Heart left ventricle (tissue), 16 donors: Measurements from ENCODE around the gene B4GAT1. TPM values are rescaled to one million over a fixed set of nuclear protein-coding genes. Genes with fewer than 3 reads are reported as not detected.
A peak's percentile ranks its signal among the peaks of the same experiment; 100 is the strongest.

Experiments used
- ATAC-seq, 4 donors: fragments of 200-7000 bp; cut with Tn5 transposase; one replicate each; pipeline ENCODE4 v1.9.1; 2020 to 2022; ENCODE audit warnings: moderate library complexity in 4 of 4, mild to moderate bottlenecking in 3 of 4, moderate number of reproducible peaks in 1 of 4
- DNase-seq, 5 donors: peaks; one replicate each; pipeline ENCODE4 v3.0.0-alpha.2; 2020
- H3K27ac ChIP-seq, 12 donors: fragments of 200-600 bp; sonication (generic) in 4 of 12; one replicate each; pipeline versions ENCODE4 v1.5.0 to v1.8.0; 2016 to 2022; ENCODE audit warnings: mild to moderate bottlenecking in 2 of 12
- H3K27me3 ChIP-seq, 9 donors: fragments of 200-600 bp; sonication (generic) in 2 of 9; one replicate each; pipeline versions ENCODE4 v1.5.1 to v1.8.0; 2016 to 2022; ENCODE audit warnings: mild to moderate bottlenecking in 3 of 9
- H3K36me3 ChIP-seq, 9 donors: fragments of 200-600 bp; sonication (generic) in 2 of 9; one replicate each; pipeline versions ENCODE4 v1.5.0 to v1.8.0; 2018 to 2022; ENCODE audit warnings: mild to moderate bottlenecking in 2 of 9
- H3K4me1 ChIP-seq, 12 donors: fragments of 200-600 bp; sonication (generic) in 4 of 12; one replicate each; pipeline versions ENCODE4 v1.5.0 to v1.8.0; 2016 to 2022; ENCODE audit warnings: mild to moderate bottlenecking in 3 of 12
- H3K4me3 ChIP-seq, 12 donors: fragments of 200-600 bp; sonication (generic) in 4 of 12; one replicate each; pipeline versions ENCODE4 v1.5.0 to v1.8.0; 2017 to 2022; ENCODE audit warnings: mild to moderate bottlenecking in 9 of 12, moderate library complexity in 4 of 12
- H3K9me3 ChIP-seq, 12 donors: fragments of 200-600 bp; sonication (generic) in 4 of 12; one replicate each; pipeline versions ENCODE4 v1.5.0 to v1.8.0; 2016 to 2022; ENCODE audit warnings: mild to moderate bottlenecking in 1 of 12
- POLR2A ChIP-seq, 2 donors: fragments of 450-650 bp; IDR thresholded peaks; one replicate each; pipeline ENCODE4 v1.6.1; 2017; ENCODE audit warnings: antibody characterized with exemption in 2 of 2, mild to moderate bottlenecking in 2 of 2, moderate library complexity in 2 of 2
- WGBS, 4 donors: extraction: QIAGEN DNeasy Blood & Tissue Kit in 2 of 4; methylation state at CpG; one replicate each; pipeline versions ENCODE4 v1.1.5 to v1.1.7; 2013 to 2018; 5-methylcytosine and 5-hydroxymethylcytosine counted together
- intact Hi-C, 10 donors: fragments of 100-400 bp; cut with DNase I; formaldehyde crosslinking; loops; one replicate each; pipeline versions ENCODE4 v1.11.1 to v1.14.2; 2022
- polyA plus RNA-seq, 2 donors: library from polyadenylated mRNA; stranded (reverse); fragments of 200-250 nt; gene quantifications; one replicate each; pipeline ENCODE4 v1.2.3, GENCODE V29; 2013
- total RNA-seq, 9 donors: library from RNA; depleted of rRNA in 2 of 9; stranded (reverse); fragments of >200 nt in 2 of 9; fragmentation: NEBNext Ultra II Directional in 3 of 9; extraction: Animal tissue kit (Norgen Biotek cat#: 25700) in 3 of 9; gene quantifications; one replicate each; pipeline versions ENCODE4 v1.1.0 to v1.2.4, GENCODE V29; 2016 to 2023
- TF ChIP-seq, protein P1 (sequence below), 12 donors: fragments of 200-600 bp; sonication (generic) in 4 of 12; IDR thresholded peaks; one replicate each; pipeline versions ENCODE4 v1.5.0 to v1.8.0; 2018 to 2022; ENCODE audit warnings: antibody characterized with exemption in 12 of 12, mild to moderate bottlenecking in 5 of 12
- donor health status: ischemic (EF 13 %, LVEDD 7.1; RV severe dilation, severe dysfunction).
- donor health status: healthy with polysubstance abuse.
- donor health status: DM: no; HTN: yes; CAD: no.
- donor health status: DM: no; HTN: no; CAD: no.
- donor health status: ischemic (EF 25% LVEDD 6.9; RV normal size, moderate dysfunction).
- donor health status: ischemic (EF 25% LVEDD 5.7; RV mildly dilated, moderate dysfunction).
- donor health status: healthy.
- donor health status: DM: yes; HTN: yes; CAD: no.
- donor health status: ischemic (EF 35%, LVEDD 5.7; RV mildly dilated, moderate dysfunction).
- donor health status: nonischemic (EF 11% LVEDD 7.7; RV severe dilation, severe dysfunction).
- donor health status: DM: yes; HTN: yes; CAD: no.
- donor health status: PGD.
- donor health status: ischemic (EF 29% LVEDD 5.4; RV normal size, mild dysfunction).
- donor health status: nonischemic (EF 23%, LVEDD 6.1; RV moderate dilation, normal function).

The B4GAT1 gene
- total and polyA plus RNA-seq, 11 donors: 37.2 to 109 (median 52.3) TPM

DNA sequence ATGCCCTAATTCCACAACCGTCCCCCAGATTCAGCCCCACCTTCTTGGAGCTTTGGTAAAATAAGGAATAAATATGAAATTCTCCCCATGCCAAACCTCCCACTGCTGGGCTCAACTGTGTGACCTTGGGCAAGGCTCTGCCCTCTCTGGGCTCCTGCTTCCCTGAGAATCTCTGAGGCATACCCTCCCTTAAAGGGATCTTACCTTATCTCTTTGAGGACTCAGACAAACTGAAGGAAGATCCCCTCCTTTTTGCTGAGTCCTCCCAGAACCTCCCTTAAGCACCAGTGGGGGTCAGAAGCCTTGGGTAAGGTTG, 33.3 kb downstream of the B4GAT1 start:
- Histone ChIP-seq H3K27me3 (no peaks in the 10 kb centered on the region), H3K27ac (peak overlapping the region in 11 of 12 donors; percentile 64 to 94 (median 89)), H3K9me3 (no peaks in the 10 kb centered on the region), H3K4me3 (peak overlapping the region in 10 of 12 donors; percentile 21 to 66 (median 62)), H3K36me3 (no peaks in the 10 kb centered on the region), H3K4me1 (peaks cover 0 to 57% (median 32%) of the 10 kb centered on the region in 12 donors)
- DNase-seq (no peak), ATAC-seq (no peak)
- intact Hi-C loops: loop anchor here in 8 of 10 donors (5.0 kb wide), 3 partner anchors 33 to 363 kb away; partner anchors contain the start of genes B4GAT1 (in 3 of the 8), BRMS1 (in 3 of the 8) and RBM4B (in 1 of the 8)
- WGBS, 4 donors: 67 to 88% (median 81%) methylated on average over 1 of the region's 1 CpG
- TF ChIP-seq, protein P1, sequence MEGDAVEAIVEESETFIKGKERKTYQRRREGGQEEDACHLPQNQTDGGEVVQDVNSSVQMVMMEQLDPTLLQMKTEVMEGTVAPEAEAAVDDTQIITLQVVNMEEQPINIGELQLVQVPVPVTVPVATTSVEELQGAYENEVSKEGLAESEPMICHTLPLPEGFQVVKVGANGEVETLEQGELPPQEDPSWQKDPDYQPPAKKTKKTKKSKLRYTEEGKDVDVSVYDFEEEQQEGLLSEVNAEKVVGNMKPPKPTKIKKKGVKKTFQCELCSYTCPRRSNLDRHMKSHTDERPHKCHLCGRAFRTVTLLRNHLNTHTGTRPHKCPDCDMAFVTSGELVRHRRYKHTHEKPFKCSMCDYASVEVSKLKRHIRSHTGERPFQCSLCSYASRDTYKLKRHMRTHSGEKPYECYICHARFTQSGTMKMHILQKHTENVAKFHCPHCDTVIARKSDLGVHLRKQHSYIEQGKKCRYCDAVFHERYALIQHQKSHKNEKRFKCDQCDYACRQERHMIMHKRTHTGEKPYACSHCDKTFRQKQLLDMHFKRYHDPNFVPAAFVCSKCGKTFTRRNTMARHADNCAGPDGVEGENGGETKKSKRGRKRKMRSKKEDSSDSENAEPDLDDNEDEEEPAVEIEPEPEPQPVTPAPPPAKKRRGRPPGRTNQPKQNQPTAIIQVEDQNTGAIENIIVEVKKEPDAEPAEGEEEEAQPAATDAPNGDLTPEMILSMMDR (IDR thresholded peaks at IDR 0.05): no peak
- TF ChIP-seq POLR2A (IDR thresholded peaks at IDR 0.05): no peak

DNA sequence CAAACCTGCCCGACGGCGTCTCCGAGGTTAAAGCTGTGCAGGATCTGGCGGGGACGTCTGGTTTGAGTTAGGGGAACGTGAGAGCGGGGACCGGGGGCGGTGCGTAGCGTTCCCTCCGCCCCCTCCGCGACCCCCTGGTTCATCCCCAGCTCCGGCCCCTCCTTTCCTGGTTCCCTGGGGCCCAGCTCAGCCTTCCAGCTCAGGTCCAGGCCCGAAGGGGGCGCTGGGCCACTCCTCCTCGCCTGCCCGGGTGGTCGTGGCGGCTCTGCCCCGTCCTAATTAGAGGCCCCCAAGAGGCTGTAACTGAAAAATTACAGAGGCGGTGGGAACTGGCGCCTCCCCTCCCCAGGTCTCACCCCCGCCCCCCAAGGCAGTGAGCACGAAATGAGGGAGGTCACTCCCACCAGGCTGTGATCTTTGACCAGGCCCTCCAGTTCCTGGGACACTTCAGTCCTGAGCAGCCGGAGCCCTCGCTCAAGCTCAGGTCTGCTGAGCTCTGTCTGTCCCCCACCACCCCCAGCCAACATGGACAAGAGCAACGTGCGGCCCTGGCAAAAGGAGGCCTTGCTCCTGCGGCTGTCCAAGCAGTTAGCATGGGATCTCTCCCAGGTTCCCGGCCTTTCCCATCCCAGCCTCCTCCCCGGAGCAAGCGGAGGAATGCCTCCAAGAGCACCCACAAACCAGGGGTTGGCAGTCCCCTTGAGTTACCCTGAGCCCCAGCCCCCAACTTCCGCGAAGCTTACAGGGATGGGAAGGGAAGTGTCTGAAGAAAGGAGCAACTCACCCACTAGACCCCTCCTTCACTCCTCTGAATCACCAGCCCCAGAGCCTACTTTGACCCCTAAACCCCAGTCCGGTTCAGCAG, 33.9 kb downstream of the B4GAT1 start:
- H3K4me3 ChIP-seq: peak overlapping the region; percentile 14 to 66 (median 62)
- H3K27me3 ChIP-seq: no peaks in the 10 kb centered on the region
- peak in 1 of 5 donors; percentile 76 for DNase-seq
- H3K27ac ChIP-seq: peak overlapping the region; percentile 33 to 94 (median 88)
- H3K9me3 ChIP-seq: no peaks in the 10 kb centered on the region
- TF ChIP-seq POLR2A (IDR thresholded peaks at IDR 0.05): no peak
- TF ChIP-seq, protein P1 (IDR thresholded peaks at IDR 0.05): peak in 4 of 12 donors; percentile 13 to 35 (median 28)
- intact Hi-C loops: loop anchor here in 8 of 10 donors (2.0 to 5.0 kb wide), 4 partner anchors 15 to 364 kb away; partner anchors contain the start of genes B4GAT1 (in 3 of the 8), BRMS1 (in 3 of the 8) and RBM4B (in 1 of the 8)
- WGBS, 4 donors: 36 to 50% (median 44%) methylated on average over 17 to 38 of the region's 38 CpGs
- H3K4me1 ChIP-seq: peaks cover 0 to 52% (median 31%) of the 10 kb centered on the region in 12 donors
- no peak for ATAC-seq
- H3K36me3 ChIP-seq: no peaks in the 10 kb centered on the region

DNA sequence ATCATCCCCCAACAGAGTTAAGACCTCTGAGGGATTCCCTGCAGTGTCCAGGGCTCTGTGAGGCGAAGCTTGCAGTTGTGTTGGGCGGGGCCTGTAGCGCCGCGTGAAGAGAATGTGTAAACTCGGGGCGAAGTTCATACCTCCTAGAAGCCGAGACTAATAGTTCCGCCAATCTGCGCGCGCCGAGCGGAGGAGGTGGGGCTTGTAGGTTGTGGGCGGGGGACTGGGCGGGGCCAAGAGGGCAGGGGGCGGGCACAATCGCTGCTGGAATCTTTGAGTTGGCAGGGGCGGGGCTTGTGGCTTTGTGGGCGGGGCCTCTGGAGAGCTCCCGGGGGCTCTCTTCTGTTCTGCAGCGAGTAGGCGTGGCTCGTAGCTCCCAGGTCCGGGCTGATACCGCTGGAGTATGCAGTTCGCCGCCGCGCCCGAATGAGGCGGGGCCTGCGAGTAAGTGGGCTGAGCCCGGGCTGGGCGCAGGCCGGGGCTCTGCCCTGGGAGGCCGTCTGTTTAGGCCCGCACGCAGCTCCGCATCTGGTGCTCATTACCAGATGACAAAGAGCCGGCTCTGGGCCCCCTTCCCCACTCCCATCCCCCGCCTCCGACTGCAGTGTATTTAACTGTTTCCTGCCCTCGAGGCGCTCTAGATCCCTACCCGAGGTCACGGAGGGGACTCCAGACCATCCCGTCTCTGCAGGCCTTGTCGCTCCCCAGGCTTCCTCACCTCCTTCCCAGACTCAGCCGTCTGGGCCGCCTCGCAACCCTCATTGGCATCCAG, 34.7 kb downstream of the B4GAT1 start:
- Histone ChIP-seq H3K36me3 (no peaks in the 10 kb centered on the region), H3K4me3 (peak overlapping the region; percentile 18 to 66 (median 62)), H3K27ac (peak overlapping the region; percentile 53 to 94 (median 88)), H3K9me3 (no peaks in the 10 kb centered on the region), H3K27me3 (no peaks in the 10 kb centered on the region), H3K4me1 (peaks cover 0 to 44% (median 23%) of the 10 kb centered on the region in 12 donors)
- WGBS, 4 donors: 1 to 2% (median 2%) methylated on average over 43 to 52 of the region's 52 CpGs
- peak in 1 of 2 donors; percentile 80 for TF ChIP-seq POLR2A (IDR thresholded peaks at IDR 0.05)
- TF ChIP-seq, protein P1 (IDR thresholded peaks at IDR 0.05): no peak
- DNase-seq: peak; percentile 99
- intact Hi-C loops: loop anchor here in 9 of 10 donors (1.0 to 5.0 kb wide), 7 partner anchors 15 to 365 kb away; partner anchors contain the start of genes B4GAT1 (in 3 of the 9), BRMS1 (in 3 of the 9) and RBM4B (in 1 of the 9)
- peak; percentile 86 to 90 (median 90) for ATAC-seq
